Measurements from ENCODE around the gene CYP4X1.
"Not testable (repeated sequence)": the region's sequence is repeated elsewhere in the genome, so short reads cannot be mapped to it uniquely, and the experiment has no call there.

CYP4X1 gene, protein sequence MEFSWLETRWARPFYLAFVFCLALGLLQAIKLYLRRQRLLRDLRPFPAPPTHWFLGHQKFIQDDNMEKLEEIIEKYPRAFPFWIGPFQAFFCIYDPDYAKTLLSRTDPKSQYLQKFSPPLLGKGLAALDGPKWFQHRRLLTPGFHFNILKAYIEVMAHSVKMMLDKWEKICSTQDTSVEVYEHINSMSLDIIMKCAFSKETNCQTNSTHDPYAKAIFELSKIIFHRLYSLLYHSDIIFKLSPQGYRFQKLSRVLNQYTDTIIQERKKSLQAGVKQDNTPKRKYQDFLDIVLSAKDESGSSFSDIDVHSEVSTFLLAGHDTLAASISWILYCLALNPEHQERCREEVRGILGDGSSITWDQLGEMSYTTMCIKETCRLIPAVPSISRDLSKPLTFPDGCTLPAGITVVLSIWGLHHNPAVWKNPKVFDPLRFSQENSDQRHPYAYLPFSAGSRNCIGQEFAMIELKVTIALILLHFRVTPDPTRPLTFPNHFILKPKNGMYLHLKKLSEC

DNA sequence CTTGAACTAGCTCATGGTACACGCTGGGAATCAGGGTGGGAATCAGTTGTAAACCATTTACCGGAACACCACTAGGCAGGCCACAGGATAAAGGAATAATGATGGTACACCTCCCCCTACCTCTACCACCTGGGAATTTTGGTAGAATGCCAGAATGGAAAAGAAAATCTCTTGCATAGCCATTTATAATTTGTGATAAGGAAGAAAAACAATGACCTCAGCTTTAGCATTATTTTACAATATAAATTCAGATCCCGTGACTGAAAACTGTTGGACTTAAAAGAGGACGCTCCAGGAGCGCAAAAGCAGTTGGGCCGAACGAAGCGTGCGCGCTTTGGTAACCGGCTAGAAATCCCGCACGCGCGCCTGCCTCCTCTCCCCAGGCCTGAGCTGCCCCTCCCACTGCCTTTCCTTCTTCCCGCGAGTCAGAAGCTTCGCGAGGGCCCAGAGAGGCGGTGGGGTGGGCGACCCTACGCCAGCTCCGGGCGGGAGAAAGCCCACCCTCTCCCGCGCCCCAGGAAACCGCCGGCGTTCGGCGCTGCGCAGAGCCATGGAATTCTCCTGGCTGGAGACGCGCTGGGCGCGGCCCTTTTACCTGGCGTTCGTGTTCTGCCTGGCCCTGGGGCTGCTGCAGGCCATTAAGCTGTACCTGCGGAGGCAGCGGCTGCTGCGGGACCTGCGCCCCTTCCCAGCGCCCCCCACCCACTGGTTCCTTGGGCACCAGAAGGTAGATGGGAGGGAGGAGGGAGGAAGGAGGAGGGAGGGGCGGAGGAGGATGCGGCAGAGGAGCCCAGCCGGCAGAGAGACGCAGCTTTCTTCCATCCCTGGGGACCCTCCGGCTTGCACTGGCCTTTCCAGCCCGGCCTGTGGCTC lies at the start of gene CYP4X1:
Gene CYP4X1 (plus strand): TSS at position 402 of the 873 bp plus-strand sequence. CDS start 149 bp downstream, at position 551.
- no peak for DNase-seq

DNA sequence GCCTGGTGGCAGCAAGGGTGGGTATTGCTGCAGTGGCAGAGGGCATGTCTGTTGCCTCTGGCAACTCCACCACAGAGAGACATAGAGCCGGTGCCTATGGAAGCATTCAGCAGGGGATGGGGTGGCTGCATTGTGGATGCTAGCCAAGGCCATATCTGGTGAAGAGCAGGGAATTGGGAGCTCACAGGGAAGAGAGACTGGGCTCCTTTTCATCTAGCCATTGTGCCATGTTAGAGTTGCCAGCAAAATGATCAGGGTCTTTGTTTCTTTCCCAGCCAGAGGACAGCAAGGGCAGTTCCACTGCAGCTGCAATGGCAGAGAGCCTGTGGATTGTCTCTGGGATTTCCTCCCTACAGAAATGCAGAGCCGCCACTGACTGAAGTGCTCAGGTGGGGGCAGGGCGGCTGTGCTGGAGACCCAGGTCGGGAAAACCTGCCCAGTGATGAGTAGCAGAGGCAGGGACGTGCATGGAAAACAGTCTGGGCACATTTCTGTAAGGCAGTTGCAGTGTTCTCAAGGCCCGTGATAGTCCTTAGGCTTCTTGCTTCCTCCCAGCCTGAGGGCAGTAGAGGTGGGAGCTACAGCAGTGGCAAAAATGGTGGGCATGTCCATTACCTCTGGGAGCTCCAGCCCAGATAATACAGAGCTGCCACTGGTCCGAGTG lies 40.2 kb upstream of the CYP4X1 start:
- DNase-seq = no peak

DNA sequence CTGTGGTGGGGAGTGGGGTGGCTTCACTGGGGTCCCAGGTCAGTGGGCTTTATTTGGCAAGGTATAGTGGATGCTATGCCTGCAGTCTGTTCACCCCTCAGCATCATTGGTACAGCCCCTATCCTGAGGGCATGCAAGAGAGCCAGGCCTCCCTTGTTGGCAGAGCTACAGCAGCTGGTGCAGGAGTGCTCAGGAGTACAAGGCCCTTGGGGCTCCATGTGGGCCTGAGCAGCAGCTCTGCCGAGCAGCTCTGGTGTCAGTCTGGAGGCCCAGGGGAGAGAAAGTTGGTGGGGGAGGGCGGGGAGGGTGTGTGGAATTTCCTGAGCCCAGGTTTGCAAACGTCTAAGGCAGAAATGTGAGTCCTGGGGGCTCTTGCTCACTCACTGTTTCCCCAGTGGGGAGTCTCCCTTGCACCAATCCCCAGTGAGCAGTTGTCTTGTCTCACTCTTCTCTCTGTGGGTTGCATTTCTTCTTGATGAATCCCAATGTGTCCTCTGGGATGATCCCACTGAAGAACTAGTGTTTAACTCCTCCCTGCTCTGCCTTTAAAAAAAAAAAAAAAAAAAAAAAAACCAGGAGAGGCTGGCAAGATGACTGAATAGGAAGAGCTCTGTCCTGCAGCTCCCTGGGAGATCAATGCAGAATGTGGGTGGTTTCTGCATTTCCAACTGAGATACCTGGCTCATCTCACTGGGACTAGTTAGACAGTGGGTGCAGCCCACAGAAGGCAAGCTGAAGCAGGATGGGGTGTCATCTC lies 39.5 kb upstream of the CYP4X1 start:
- no peak for DNase-seq

DNA sequence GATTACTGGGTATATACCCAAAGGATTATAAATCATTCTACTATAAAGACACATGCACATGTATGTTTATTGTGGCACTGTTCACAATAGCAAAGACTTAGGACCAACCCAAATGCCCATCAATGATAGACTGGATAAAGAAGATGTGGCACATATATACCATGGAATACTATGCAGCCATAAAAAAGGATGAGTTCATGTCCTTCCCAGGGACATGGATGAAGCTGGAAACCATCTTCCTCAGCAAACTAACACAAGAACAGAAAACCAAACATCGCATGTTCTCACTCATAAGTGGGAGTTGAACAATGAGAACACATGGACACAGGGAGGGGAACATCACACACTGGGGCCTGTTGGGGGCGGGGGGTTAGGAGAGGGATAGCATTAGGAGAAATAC lies 32.9 kb upstream of the CYP4X1 start:
- DNase-seq = not testable (repeated sequence)

DNA sequence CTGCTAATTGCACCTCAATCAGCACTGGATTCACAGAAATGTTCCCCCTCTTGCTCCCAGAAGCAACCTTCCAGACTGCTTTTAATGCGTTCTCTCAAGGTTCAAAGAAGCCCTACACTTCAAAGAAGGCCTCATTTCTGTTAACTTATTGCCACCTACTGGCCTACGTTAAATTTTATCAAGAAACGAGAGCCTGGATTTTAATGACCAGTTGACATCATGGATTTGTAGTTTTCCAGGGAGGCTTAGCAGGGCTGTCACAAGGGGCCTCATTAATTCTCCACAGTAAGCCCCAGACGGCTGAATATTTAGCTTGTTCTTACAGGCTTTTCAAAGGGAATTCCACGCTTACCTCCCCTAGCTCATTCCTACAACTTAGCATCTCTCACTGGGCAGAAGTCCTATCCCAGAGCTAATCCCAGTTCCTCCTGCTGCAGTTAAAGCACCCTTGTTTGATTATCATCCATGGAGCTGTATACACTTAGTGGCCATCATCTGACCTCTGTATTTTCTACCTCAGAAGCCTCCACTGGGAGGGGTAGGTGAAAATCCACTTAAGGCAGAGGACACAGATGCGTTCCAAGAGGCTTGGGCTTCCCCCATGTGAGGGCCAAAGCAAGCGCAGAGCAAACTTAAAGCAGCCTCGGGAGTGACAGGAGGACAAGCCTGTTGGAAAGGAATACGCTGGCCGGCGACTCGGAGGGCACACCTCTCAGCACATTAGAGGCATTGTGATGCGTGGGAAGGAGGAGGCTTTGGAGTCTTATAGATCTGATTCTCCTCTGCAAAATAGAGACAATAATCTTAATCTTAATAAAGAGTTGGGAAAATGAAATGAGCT lies 32.2 kb upstream of the CYP4X1 start:
- no peak for DNase-seq

DNA sequence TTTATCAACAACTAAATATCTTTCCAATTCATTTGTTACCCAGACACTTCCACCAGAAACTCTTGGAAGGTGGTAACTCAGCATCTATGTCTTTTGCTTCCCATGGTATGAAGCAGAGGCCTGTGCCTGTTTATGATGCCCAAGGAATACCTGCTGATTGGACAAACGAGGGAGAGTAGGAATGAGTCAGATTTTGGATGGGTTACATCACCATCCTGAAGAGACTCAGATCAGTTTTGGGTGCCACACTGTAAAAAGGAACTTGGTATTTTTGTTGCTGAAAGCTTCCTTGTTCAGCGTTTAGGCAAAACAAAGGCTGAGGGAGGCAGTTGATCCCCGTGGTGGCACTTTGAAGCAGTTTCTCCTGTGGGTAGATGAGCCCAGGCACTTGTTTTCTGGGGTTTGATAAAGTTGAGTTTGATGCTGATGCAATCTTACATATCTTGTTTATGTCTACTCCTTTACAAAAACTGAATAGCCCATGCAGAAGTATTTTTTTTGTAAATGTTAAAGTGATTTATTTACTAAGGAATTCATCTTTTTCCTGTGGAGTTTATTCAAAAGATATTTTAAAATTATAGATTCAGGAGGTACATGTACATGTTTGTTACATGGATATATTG lies 26.7 kb upstream of the CYP4X1 start:
- DNase-seq = no peak

DNA sequence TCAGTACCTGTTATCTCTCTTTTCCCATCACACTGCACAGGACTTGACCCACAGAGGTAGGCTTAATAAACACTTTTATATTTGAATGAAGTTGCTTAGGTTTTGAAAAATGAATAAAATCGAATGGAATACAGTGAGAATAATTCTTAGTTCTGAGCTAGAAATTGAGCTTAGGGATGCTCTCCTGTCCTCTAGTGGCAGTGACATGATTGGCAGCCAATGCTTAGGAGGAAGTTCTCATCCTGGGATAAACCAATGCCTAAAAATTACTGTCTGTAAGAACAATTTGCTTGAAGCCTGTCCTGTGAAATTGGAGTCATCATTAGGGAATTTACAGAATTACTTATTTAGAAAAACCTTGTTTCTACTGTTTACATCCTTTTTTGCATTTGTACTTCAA lies 21.3 kb upstream of the CYP4X1 start:
- no peak for DNase-seq

DNA sequence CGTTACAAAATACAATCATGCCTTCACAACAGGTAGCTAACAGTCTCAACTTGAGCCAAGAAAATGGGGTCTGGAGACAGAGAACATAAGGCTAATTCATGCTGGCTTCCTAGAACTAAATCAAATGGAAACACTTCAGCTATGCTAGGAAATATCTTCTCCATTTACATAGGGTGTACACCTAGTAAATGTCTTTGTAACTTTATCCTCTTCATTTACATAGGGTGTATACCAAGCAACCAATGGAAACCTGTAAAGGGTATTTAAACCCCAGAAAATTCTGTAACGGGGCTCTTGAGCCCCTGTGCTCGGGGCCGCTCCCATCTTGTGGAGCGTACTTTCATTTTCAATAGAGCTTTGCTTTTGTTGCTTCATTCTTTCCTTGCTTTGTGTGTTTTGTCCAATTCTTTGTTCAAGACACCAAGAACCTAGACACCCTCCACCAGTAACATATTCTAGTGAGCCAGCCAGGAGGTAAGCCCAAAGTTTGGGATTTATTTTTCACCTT lies 19.5 kb upstream of the CYP4X1 start:
- DNase-seq = no peak

DNA sequence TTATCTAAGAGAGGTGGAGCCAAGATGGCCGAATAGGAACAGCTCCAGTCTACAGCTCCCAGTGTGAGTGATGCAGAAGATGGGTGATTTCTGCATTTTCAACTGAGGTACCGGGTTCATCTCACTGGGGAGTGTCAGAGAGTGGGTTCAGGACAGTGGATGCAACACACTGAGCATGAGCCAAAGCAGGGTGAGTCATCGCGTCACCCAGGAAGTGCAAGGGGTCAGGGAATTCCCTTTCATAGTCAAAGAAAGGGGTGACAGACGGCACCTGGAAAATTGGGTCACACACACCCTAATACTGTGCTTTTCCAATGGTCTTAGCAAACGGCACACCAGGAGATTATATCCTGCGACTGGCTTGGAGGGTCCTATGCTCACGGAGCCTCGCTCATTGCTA lies 17.0 kb upstream of the CYP4X1 start:
- DNase-seq = not testable (repeated sequence)

DNA sequence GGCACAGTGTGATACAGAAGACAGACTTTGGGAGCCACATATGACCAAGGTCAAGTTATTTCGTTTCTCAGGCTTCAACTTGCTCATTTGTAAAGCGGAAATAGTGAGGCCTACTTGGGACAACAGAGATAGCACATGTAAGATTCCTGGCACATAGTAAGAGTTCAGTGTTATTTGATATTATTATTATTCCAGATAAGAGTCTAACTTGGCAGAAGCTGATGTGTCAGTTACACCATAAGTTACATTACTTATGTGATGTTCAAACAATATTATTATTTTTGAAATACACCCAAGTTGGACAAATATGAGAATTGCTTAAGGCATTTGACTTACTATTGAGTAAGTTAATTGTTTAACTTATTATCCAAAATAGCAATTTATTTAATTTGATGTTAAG lies 10.2 kb upstream of the CYP4X1 start:
- no peak for DNase-seq

DNA sequence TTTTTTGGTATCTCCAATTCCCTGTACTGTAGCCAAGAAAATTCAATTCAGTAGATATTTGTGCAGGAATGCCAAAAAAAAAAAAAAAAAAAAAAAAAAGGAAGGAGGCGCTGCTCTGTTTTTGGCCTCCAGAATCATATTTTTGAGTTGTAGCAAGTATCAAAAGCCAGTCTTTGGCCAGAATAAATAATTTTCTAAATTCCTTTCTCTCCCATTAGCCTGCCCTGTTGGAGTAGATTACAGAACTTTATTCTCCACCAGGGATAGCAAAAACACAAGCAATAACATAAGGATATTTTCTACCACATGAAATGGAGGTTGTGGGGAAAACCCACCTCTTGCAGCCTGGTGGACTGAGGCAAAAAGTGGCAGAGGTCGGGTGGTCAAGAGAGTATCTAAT lies 2.4 kb upstream of the CYP4X1 start:
- no peak for DNase-seq

DNA sequence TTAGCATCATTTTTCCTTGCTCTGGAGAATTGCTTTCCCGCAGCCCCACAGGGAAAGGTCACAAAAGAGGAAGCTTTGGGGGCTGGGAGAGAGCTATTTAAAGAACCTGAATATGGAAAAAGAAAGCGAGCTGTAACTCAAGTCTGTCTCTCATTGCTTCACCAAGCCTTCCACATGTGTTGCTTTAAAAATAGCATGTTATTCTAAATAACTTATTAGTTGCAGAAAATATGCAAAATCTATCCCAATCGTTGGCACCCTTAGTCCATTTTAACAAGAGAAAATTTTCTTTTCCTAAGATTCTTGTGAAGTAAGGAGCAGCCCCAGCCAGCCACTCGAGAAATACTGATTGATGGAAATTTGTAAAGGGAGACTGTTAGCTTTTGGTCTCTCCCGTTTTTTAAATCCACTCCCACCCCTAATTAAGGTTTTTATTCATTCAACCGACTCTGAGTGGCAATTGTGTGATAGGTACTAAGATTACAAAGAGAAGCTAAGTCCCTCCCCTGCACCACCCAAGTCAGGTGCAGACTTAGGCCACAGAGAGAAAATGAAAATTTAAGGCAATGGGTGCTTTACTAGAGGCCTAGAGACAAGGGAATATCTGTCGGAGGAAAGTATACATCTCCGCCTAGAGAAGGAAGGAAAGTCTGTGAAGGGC lies 802 bp downstream of the CYP4X1 start:
- DNase-seq = no peak

DNA sequence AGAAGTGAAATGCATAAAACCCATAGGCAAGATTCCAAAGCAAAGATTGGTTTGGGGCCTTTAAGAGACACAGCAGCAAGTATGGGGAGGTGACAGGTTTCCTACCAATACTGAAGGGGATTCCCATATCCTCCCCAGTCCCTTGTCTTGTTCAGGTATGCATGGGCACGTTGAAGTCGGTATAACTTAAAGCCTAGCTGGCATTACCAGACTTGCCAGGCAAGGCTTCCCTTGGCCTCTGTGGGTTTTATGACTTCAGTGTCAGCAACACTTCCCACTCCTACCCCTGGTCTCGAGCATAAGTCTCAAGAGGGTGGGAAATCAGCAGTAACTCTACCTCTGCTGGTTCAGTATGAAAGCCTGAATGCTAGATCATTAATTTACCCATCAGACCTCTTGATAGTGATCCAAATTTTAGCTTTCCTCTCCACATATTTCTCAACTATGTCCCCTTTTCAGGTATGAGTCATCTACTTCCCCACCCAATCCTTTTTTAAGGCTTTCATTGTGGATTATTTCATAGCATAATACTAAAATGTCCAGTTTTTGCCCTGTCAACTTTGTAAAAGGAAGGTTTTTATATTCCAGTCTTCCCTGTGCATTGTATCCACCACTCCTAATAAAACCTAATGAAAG lies 6.8 kb downstream of the CYP4X1 start:
- no peak for DNase-seq

DNA sequence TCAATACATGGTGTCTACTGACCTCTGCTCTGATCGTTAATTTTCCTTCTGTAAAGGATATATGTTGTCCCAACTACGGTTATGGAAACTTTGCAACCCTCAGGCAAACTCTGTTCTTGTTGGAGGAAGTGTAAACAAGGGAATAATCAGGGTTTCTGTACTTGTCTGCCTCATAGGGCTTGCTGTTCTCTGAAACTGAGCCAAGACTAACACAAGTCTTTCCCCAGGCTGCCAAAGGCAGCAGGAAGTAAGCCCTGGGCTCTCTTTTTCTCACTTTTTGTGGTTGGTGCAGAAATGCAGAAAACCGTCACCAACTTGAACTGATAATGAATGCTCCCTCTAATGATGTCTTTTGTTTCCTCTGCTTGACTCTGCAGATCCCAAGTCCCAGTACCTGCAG lies 7.6 kb downstream of the CYP4X1 start:
- DNase-seq = no peak

DNA sequence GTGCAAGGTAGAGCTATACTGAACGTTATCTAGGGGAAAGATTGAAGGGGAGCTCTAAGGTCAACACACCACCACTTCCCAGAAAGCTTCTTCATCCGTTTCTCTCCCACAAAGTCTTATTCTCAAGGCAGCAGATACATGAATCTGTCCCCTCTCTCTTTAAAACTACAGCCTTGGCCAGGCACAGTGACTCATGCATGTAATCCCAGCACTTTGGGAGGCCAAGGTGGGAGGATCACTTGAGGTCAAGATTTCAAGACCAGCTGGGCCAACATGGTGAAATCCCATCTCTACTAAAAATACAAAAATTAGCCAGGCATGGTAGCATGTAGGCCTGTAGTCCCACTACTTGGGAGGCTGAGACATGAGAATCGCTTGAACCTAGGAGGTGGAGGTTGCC lies 8.1 kb downstream of the CYP4X1 start:
- DNase-seq = no peak

DNA sequence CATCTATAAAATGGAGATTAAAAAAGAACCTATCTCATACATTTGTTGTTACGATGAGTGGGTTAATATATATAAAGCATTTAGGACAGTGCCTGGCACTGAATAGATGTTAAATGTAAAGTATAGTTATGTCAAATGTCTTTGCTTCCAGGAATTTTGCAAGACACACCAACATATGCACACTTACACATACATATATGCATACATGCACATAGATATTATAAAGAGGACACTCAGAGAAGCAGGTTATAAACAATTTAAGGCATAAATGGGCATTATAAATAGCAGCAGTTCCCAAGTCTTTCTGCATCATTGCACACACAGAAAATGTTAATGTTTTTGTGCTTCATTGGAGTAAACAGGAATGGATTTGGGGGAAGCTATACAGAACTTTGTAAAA lies 13.3 kb downstream of the CYP4X1 start:
- DNase-seq = no peak

DNA sequence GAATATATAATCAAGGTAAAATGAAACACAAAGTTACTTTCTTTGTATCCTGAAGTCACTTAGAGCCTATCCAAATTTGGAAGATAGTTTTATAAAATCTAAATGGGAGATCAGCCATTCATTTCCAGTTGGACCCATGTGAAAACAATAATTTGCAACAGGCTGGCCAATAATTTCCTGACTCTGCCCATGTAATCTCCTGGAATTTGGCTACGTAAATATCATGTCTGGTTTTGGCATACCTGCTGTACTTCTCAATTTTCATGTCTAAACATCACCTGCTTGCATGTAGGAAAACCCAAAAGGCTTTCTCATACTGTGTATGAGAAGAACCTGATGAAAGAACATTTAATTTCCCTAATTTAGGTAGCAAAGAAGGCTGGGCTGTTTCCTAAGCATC lies 35.9 kb downstream of the CYP4X1 start:
- no peak for DNase-seq

DNA sequence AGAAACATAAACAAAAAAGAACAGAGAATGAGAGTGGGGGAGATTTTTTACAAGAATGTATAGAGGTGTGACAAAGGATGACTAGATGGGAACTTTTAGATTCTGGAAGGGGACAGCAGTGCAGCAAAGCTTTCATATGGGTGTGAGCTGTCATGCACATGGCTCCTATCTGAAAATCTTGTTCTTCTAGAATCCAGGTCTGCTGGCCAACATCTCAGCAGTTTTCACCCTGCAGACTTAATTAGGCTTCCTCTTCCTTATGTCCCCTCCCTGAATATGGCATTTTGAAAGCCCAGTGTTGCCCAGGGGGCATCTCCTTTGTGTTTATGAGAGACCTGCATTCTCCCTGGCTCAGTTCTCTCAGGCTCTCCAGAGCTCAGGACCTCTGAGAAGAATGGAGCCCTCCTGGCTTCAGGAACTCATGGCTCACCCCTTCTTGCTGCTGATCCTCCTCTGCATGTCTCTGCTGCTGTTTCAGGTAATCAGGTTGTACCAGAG lies 43.7 kb downstream of the CYP4X1 start, which contains the start of gene CYP4Z1:
Gene CYP4Z1 (plus strand): TSS at position 135 of the 498 bp plus-strand sequence. CDS start 260 bp downstream, at position 395.
- no peak for DNase-seq

DNA sequence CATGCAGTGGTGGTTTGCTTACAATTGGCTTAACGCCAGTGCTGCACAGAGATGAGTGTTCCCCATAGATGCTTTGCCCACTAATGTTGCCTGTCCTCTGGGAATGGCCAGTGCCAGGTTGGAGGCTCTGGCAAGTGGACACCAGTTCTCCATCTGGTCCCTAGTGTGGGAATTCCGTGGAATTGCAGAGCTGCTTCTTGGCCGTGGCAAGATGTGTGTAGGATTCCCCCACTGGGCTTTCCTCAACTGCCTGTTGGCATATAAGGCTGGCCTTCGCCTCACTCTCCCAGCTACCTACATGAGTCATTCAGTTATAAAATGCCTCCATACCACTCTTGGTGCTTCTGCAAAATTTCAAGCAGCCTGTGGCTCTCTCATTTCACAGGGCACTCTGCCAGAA lies 45.6 kb downstream of the CYP4X1 start:
- not testable (repeated sequence) for DNase-seq

All from CD4-positive, alpha-beta T cell treated with Interleukin-21 for 1 hour (primary cell).